ENCODE results near the gene GAB4. TPM values are rescaled to one million over a fixed set of nuclear protein-coding genes. Genes with fewer than 3 reads are reported as not detected.

Gene GAB4
- total RNA-seq, 1 experiment from 2014 or later = not detected

DNA sequence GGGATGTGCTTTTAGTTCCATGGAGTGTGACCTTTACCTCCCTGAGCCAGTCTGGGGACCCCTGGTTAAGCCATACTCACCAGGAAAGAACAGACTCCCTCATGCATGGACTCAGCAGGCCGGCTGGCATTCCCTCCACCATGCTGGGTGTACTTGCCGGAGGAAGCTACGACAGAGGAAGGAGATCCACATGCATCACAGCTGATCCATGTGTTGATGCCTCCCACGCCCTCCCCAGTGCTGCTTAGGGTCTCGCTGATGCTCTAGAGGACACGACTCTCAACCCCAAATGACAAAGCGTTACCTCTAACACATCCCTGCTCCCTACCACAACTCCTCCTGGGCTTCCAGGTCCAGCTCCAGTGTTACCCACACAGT lies 39.8 kb downstream of the GAB4 start:
- Histone ChIP-seq H3T11ph (ENCODE audit: low read length) (no peak overlapping the region), H2AFZ (ENCODE audit: low read length) (no peak overlapping the region), H3K79me2 (ENCODE audit: insufficient read depth, low read length) (no peaks in the 10 kb centered on the region), H4K91ac (ENCODE audit: insufficient read length, low read depth, low read length) (no peak overlapping the region), H2BK5ac (ENCODE audit: insufficient read length, low read length) (no peak overlapping the region), H3K14ac (ENCODE audit: insufficient read depth, low read length) (no peak overlapping the region), H3K27me3 (ENCODE audit: insufficient read depth, low read length) (no peaks in the 10 kb centered on the region), H2BK20ac (ENCODE audit: low read depth, low read length, poor library complexity, severe bottlenecking) (no peak overlapping the region), H4K8ac (replicated peaks; ENCODE audit: insufficient read length, low read depth, low read length) (no peak overlapping the region), H4K5ac (ENCODE audit: insufficient read length, low read depth, low read length) (no peak overlapping the region), H2BK120ac (ENCODE audit: low read depth, low read length, poor library complexity, severe bottlenecking) (no peak overlapping the region), H3K27ac (ENCODE audit: insufficient read length, low read depth, low read length) (no peak overlapping the region), H3K9me3 (ENCODE audit: control insufficient read depth, low read depth, low read length) (no peaks in the 10 kb centered on the region), H3K18ac (ENCODE audit: insufficient read length, low read depth, low read length) (no peak overlapping the region), H3K23me2 (ENCODE audit: insufficient read length, low read depth, low read length, poor library complexity, severe bottlenecking) (no peaks in the 10 kb centered on the region), H2AK5ac (ENCODE audit: insufficient read length, low read length) (no peak overlapping the region), H2BK15ac (ENCODE audit: low read depth, low read length) (no peak overlapping the region), H2BK12ac (ENCODE audit: insufficient read length, low read depth, low read length) (no peak overlapping the region), H3K56ac (ENCODE audit: insufficient read length, low read depth, low read length) (no peak overlapping the region), H3K79me1 (ENCODE audit: insufficient read depth, low read depth, low read length, poor library complexity, severe bottlenecking) (no peaks in the 10 kb centered on the region), H3K23ac (ENCODE audit: insufficient read length, low read depth, low read length) (no peak overlapping the region), H3K4me1 (ENCODE audit: insufficient read depth, low read length) (no peaks in the 10 kb centered on the region), H4K20me1 (ENCODE audit: control insufficient read depth, insufficient read depth, insufficient read length) (no peaks in the 10 kb centered on the region), H3K4ac (ENCODE audit: low read depth, low read length) (no peak overlapping the region), H3K9ac (ENCODE audit: extremely low read depth, insufficient read length, low read length) (no peak overlapping the region), H3K4me2 (ENCODE audit: insufficient read depth, insufficient read length, low read length) (no peak overlapping the region)
- DNase-seq = no peak
- Mint-ChIP-seq H3K4me3 (no peak overlapping the region), H3K27ac (no peak overlapping the region), H3K9me3 (peaks cover 95 to 100% of the 10 kb centered on the region in 2 experiments), H3K4me1 (no peaks in the 10 kb centered on the region), H3K36me3 (ENCODE audit: insufficient read depth in 1 of 3, low read depth in 3 of 3) (peaks cover 0 to 13% (median 11%) of the 10 kb centered on the region in 3 experiments; a peak in 6 of 7 replicates), H3K27me3 (ENCODE audit: low read depth) (peaks cover 27% of the 10 kb centered on the region)
- TF ChIP-seq, protein P1, sequence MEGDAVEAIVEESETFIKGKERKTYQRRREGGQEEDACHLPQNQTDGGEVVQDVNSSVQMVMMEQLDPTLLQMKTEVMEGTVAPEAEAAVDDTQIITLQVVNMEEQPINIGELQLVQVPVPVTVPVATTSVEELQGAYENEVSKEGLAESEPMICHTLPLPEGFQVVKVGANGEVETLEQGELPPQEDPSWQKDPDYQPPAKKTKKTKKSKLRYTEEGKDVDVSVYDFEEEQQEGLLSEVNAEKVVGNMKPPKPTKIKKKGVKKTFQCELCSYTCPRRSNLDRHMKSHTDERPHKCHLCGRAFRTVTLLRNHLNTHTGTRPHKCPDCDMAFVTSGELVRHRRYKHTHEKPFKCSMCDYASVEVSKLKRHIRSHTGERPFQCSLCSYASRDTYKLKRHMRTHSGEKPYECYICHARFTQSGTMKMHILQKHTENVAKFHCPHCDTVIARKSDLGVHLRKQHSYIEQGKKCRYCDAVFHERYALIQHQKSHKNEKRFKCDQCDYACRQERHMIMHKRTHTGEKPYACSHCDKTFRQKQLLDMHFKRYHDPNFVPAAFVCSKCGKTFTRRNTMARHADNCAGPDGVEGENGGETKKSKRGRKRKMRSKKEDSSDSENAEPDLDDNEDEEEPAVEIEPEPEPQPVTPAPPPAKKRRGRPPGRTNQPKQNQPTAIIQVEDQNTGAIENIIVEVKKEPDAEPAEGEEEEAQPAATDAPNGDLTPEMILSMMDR (conservative IDR thresholded peaks at IDR 0.05) = no peak
- WGBS (ENCODE audit: extremely low coverage, insufficient read length, low lambda C conversion rate) = no CpG with 5 or more reads among the region's 7 CpGs

Data from H9 (cell line).